ENCODE measurements around the gene ECD. TPM values are rescaled to one million over a fixed set of nuclear protein-coding genes. Genes with fewer than 3 reads are reported as not detected.

ECD gene
- total RNA-seq, 1 donor = 33.2 TPM

GRCh38 chr10:73099141-73099540, 68.7 kb downstream of the ECD start:
- no peak overlapping the region for H3K4me3 ChIP-seq (ENCODE audit: low read depth, low read length)
- TF ChIP-seq, protein P1, sequence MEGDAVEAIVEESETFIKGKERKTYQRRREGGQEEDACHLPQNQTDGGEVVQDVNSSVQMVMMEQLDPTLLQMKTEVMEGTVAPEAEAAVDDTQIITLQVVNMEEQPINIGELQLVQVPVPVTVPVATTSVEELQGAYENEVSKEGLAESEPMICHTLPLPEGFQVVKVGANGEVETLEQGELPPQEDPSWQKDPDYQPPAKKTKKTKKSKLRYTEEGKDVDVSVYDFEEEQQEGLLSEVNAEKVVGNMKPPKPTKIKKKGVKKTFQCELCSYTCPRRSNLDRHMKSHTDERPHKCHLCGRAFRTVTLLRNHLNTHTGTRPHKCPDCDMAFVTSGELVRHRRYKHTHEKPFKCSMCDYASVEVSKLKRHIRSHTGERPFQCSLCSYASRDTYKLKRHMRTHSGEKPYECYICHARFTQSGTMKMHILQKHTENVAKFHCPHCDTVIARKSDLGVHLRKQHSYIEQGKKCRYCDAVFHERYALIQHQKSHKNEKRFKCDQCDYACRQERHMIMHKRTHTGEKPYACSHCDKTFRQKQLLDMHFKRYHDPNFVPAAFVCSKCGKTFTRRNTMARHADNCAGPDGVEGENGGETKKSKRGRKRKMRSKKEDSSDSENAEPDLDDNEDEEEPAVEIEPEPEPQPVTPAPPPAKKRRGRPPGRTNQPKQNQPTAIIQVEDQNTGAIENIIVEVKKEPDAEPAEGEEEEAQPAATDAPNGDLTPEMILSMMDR (IDR thresholded peaks at IDR 0.05; ENCODE audit: insufficient read depth, low read depth, low read length) = no peak
- DNase-seq (ENCODE audit: low read depth) = no peak

DNA sequence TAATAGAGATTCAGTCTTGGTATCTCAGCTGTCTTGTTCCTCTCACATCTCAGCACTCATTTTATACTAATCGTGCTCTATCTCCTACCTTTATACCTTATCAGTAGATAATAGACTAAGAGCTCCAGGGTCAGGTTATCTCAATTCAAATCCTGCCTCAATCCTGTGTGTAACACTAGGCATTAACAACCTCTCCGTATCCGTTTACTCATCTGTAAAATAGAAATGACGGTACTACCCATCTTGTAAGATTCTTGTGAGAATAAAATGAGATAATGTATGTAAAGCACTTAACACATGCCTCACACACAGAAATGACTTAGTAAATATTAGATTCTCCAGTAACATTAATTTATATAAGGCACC, 70.5 kb downstream of the ECD start:
- DNase-seq (ENCODE audit: low read depth) = no peak
- TF ChIP-seq, protein P1 (IDR thresholded peaks at IDR 0.05; ENCODE audit: insufficient read depth, low read depth, low read length) = no peak
- H3K4me3 ChIP-seq (ENCODE audit: low read depth, low read length) = peak overlapping the region; percentile 99

DNA sequence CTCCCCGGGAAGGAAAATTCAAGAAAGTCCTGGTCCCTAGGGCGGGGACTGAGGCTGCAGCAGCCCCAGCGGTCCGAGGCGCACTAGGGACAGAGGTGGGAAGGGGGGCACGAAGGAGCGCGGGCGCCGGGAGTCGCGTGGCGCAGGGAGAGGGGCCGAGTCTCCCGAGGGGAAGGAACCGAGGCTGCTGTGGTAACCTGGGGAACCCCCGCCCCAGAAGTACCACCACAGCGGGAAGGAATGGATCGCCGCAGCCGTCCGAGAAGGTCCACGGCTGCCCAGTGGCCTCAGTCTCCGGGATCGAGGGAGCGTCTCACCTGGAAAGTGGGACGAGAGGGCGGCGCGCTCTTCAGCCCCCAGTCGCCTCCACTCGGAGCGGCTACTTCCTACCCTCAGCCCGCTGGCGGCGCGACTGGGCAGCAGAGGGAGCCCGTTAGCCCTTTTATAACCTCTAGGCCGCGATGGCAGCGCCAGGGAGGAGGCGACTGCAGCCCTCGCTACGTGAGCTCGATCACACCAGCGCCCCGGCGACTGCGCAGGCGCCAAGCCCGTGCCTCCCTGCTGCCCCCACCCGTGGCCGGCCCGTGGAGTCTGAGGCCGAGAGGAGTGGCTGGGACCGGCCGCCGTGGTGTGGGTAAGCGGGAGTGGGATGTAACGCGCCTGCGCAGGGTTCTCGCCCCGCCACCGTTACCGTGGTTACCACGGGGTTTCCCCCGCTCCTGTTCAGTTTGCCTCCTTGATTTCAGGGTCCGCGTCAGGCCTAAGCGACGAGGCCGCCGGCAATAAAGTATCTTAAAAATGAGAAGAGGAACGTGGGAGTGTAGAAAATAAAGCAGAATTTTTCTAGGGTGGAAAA, 71.1 kb downstream of the ECD start, which contains the start of gene P4HA1:
TSS of gene P4HA1 (minus strand) at position 418 of the 856 bp plus-strand sequence. CDS start 21,983 bp downstream, outside the sequence.
- H3K4me3 ChIP-seq (ENCODE audit: low read depth, low read length) = peak within 1 kb of the TSS; percentile 99
- DNase-seq (ENCODE audit: low read depth) = peak; percentile 99
- TF ChIP-seq, protein P1 (IDR thresholded peaks at IDR 0.05; ENCODE audit: insufficient read depth, low read depth, low read length) = peak; percentile 58

GRCh38 chr10:73096041-73096448, 71.8 kb downstream of the ECD start:
- TF ChIP-seq, protein P1 (IDR thresholded peaks at IDR 0.05; ENCODE audit: insufficient read depth, low read depth, low read length) = no peak
- peak; percentile 78 for DNase-seq (ENCODE audit: low read depth)
- H3K4me3 ChIP-seq (ENCODE audit: low read depth, low read length) = peak overlapping the region; percentile 99

DNA sequence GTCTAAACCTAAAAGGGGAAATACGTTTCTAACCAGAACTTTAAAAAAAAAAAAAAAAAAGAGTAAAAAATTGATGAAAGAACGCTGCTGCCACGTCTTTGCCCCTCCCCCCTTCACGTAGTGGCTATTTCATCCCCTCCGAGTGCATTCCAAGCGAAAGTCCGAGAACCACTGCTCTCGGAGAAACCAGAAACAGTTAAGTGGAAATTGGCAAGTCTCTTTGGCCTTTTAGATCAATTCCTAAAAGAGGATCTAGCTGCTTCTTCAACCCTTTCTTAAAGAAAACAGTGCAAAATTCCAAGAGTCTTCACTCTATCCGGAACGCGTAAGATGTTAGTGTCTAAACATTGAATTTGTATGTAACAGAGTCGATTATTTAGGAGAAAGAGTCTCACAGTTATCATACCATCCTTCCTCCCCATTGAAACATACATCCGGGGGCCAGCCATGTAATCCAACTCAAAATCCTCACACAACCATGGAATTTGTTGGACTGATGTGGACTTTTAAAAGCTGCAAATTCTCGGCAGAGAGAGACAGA, 72.3 kb downstream of the ECD start:
- TF ChIP-seq, protein P1 (IDR thresholded peaks at IDR 0.05; ENCODE audit: insufficient read depth, low read depth, low read length) = no peak
- peak overlapping the region; percentile 99 for H3K4me3 ChIP-seq (ENCODE audit: low read depth, low read length)
- DNase-seq (ENCODE audit: low read depth) = peak; percentile 88

- TF ChIP-seq, protein P1 (IDR thresholded peaks at IDR 0.05; ENCODE audit: insufficient read depth, low read depth, low read length) = no peak
- peak overlapping the region; percentile 99 for H3K4me3 ChIP-seq (ENCODE audit: low read depth, low read length)
- no peak for DNase-seq (ENCODE audit: low read depth)
These were observed 72.8 kb downstream of the ECD start for GRCh38 chr10:73094986-73095480.

All from fibroblast of villous mesenchyme (primary cell).